H1 (cell line): Measurements from ENCODE around the gene MICALL2. TPM values are rescaled to one million over a fixed set of nuclear protein-coding genes. Genes with fewer than 3 reads are reported as not detected.

ENCODE experiments used
- CTCF ChIA-PET: fragments of 300-600 bp; sonication (Branson Sonifier 250); formaldehyde crosslinking; loops from one replicate; lab custom pipeline; 2021; ENCODE audit not compliant: partially characterized antibody; lab: Charles Lee
- POLR2A ChIA-PET: fragments of 300-600 bp; sonication (Branson Sonifier 250); formaldehyde crosslinking; loops from one replicate; lab custom pipeline; 2021; ENCODE audit warnings: inconsistent platforms; ENCODE audit not compliant: partially characterized antibody; lab: Charles Lee
- DNase-seq, 2 experiments: peaks; one replicate each; pipeline versions ENCODE4 v3.0.0 to v3.0.0-alpha.2; 2010 to 2022; ENCODE audit warnings: low spot score in 2 of 2, low read depth in 1 of 2, mixed read lengths in 1 of 2
- FAIRE-seq: peaks from 2 replicates; lab custom pipeline; 2011; peaks lifted over from hg19 to GRCh38; lab: Jason Lieb, UNC
- H2AFZ ChIP-seq: 2 replicates; pipeline ENCODE4 v1.8.1; 2012; ENCODE audit warnings: low read length, inconsistent platforms
- H2AK5ac ChIP-seq: 2 replicates; pipeline ENCODE4 v1.6.1; 2013; ENCODE audit warnings: low read depth, low read length
- H2BK120ac ChIP-seq: replicated peaks from 2 replicates; pipeline ENCODE3; 2013; ENCODE audit warnings: low read depth, low read length, inconsistent platforms
- H2BK12ac ChIP-seq: 2 replicates; pipeline ENCODE4 v1.6.1; 2013; ENCODE audit warnings: low read depth, low read length
- H2BK15ac ChIP-seq: 2 replicates; pipeline ENCODE4 v1.6.1; 2013; ENCODE audit warnings: low read length
- H2BK20ac ChIP-seq: 2 replicates; pipeline ENCODE4 v1.6.1; 2013; ENCODE audit warnings: low read length
- H2BK5ac ChIP-seq: 2 replicates; pipeline ENCODE4 v1.6.1; 2013; ENCODE audit warnings: low read depth, low read length
- H3K14ac ChIP-seq: 2 replicates; pipeline ENCODE4 v1.6.1; 2013; ENCODE audit warnings: inconsistent platforms; ENCODE audit not compliant: insufficient read length
- H3K18ac ChIP-seq: 2 replicates; pipeline ENCODE4 v1.6.1; 2013; ENCODE audit warnings: low read length; ENCODE audit errors: extremely low read depth
- H3K23ac ChIP-seq: 2 replicates; pipeline ENCODE4 v1.6.1; 2013; ENCODE audit warnings: inconsistent platforms; ENCODE audit not compliant: insufficient read length
- H3K23me2 ChIP-seq: 2 replicates; pipeline ENCODE4 v1.6.1; 2013; ENCODE audit warnings: low read depth, low read length
- H3K27ac ChIP-seq: 2 replicates; pipeline ENCODE4 v1.6.1; 2011; ENCODE audit warnings: low read depth, low read length, inconsistent platforms
- H3K27me3 ChIP-seq, 4 experiments: replicated peaks in 1 of 4; 1 replicate in 1 of 4; 2 replicates in 3 of 4; pipeline versions ENCODE4 v1.6.1 to v1.8.1; 2011 to 2013; ENCODE audit warnings: low read length in 3 of 4, mild to moderate bottlenecking in 3 of 4, inconsistent platforms in 2 of 4, mixed read lengths in 2 of 4, moderate library complexity in 1 of 4; ENCODE audit not compliant: control insufficient read depth in 3 of 4, insufficient read depth in 3 of 4; ENCODE audit errors: extremely low read depth in 1 of 4
- H3K36me3 ChIP-seq, 4 experiments: 2 replicates each; pipeline versions ENCODE4 v1.6.1 to v1.8.1; 2011 to 2013; ENCODE audit warnings: mild to moderate bottlenecking in 4 of 4, low read length in 3 of 4, moderate library complexity in 2 of 4, control low read depth in 1 of 4, inconsistent platforms in 1 of 4; ENCODE audit not compliant: insufficient read depth in 4 of 4, control insufficient read depth in 2 of 4
- H3K4ac ChIP-seq: replicated peaks from 2 replicates; pipeline ENCODE3; 2013; ENCODE audit warnings: low read length, low read depth, mixed read lengths, inconsistent platforms; ENCODE audit not compliant: insufficient read length
- H3K4me1 ChIP-seq, 4 experiments: replicated peaks in 1 of 4; 1 replicate in 1 of 4; 2 replicates in 3 of 4; pipeline versions ENCODE4 v1.6.1 to v1.8.1; 2011 to 2013; ENCODE audit warnings: low read length in 3 of 4, inconsistent platforms in 2 of 4, mixed read lengths in 1 of 4; ENCODE audit not compliant: insufficient read depth in 4 of 4, control insufficient read depth in 3 of 4
- H3K4me2 ChIP-seq, 2 experiments: 2 replicates each; pipeline versions ENCODE4 v1.6.1 to v1.8.1; 2011 to 2013; ENCODE audit warnings: low read depth in 2 of 2, low read length in 2 of 2, control low read depth in 1 of 2, inconsistent platforms in 1 of 2, mild to moderate bottlenecking in 1 of 2; ENCODE audit not compliant: insufficient read depth in 1 of 2
- H3K4me3 ChIP-seq, 4 experiments: fragments of 200-600, 300-600 bp in 1 of 4; sonication (generic), shearing (Covaris generic), sonication (Bioruptor Twin) in 1 of 4; 2 replicates each; pipeline versions ENCODE4 v1.5.1 to v1.8.1; 2011 to 2016; ENCODE audit warnings: low read length in 4 of 4, low read depth in 3 of 4, control low read depth in 2 of 4, inconsistent platforms in 2 of 4, mild to moderate bottlenecking in 2 of 4, mixed read lengths in 1 of 4, moderate library complexity in 1 of 4; ENCODE audit not compliant: insufficient read depth in 2 of 4; ENCODE audit errors: extremely low read depth in 1 of 4
- H3K56ac ChIP-seq: replicated peaks from 2 replicates; pipeline ENCODE3; 2013; ENCODE audit warnings: low read depth, mild to moderate bottlenecking, mixed read lengths, low read length, inconsistent platforms; ENCODE audit not compliant: insufficient read length
- H3K79me1 ChIP-seq: 2 replicates; pipeline ENCODE4 v1.6.1; 2013; ENCODE audit warnings: low read depth, low read length, control low read depth
- H3K79me2 ChIP-seq, 2 experiments: 2 replicates each; pipeline versions ENCODE4 v1.6.1 to v1.8.1; 2012 to 2013; ENCODE audit warnings: low read length in 2 of 2, mild to moderate bottlenecking in 2 of 2, inconsistent platforms in 1 of 2; ENCODE audit not compliant: insufficient read depth in 2 of 2, control insufficient read depth in 1 of 2
- H3K9ac ChIP-seq, 4 experiments: replicated peaks in 1 of 4; 1 replicate in 1 of 4; 2 replicates in 3 of 4; pipeline versions ENCODE4 v1.6.1 to v1.8.1; 2011 to 2013; ENCODE audit warnings: low read depth in 3 of 4, low read length in 3 of 4, control low read depth in 2 of 4, mild to moderate bottlenecking in 2 of 4, moderate library complexity in 2 of 4, inconsistent platforms in 1 of 4; ENCODE audit errors: extremely low read depth in 1 of 4
- H3K9me3 ChIP-seq, 2 experiments: 2 replicates each; pipeline versions ENCODE4 v1.6.1 to v1.8.1; 2012 to 2013; ENCODE audit warnings: mild to moderate bottlenecking in 2 of 2, moderate library complexity in 2 of 2, control low read depth in 1 of 2, inconsistent platforms in 1 of 2, low read depth in 1 of 2, low read length in 1 of 2, mixed read lengths in 1 of 2; ENCODE audit not compliant: insufficient read depth in 2 of 2
- H4K20me1 ChIP-seq, 2 experiments: replicated peaks in 1 of 2; 2 replicates each; pipeline versions ENCODE3 to v1.8.1; 2011 to 2013; ENCODE audit warnings: inconsistent platforms in 2 of 2, low read length in 2 of 2, mild to moderate bottlenecking in 1 of 2; ENCODE audit not compliant: insufficient read depth in 2 of 2, control insufficient read depth in 1 of 2
- H4K5ac ChIP-seq: 2 replicates; pipeline ENCODE4 v1.6.1; 2013; ENCODE audit warnings: low read length, low read depth, mixed read lengths, inconsistent platforms; ENCODE audit not compliant: insufficient read length
- H4K8ac ChIP-seq: 2 replicates; pipeline ENCODE4 v1.8.0; 2013; ENCODE audit warnings: mild to moderate bottlenecking, moderate library complexity, low read length, inconsistent platforms; ENCODE audit not compliant: insufficient read depth; ENCODE audit errors: extremely low read depth
- H4K91ac ChIP-seq: replicated peaks from 2 replicates; pipeline ENCODE3; 2013; ENCODE audit warnings: low read length, mixed read lengths, inconsistent platforms; ENCODE audit not compliant: insufficient read length
- ATF3 ChIP-seq: IDR thresholded peaks from 2 replicates; pipeline ENCODE4 v1.6.1; 2011; ENCODE audit warnings: low read depth, mild to moderate bottlenecking, low read length; ENCODE audit not compliant: insufficient read depth
- BRCA1 ChIP-seq: IDR thresholded peaks from 2 replicates; pipeline ENCODE4 v1.6.1; 2012; ENCODE audit warnings: low read depth, low read length, improper control_type of control experiment
- CBX5 ChIP-seq: fragments of 300-800, 300-1000 bp; sonication (generic); IDR thresholded peaks from 2 replicates; pipeline ENCODE4 v1.7.1; 2016; ENCODE audit warnings: antibody characterized with exemption, low read length, low read depth
- CTBP2 ChIP-seq: IDR thresholded peaks from 2 replicates; pipeline ENCODE4 v1.7.0; 2011; ENCODE audit warnings: borderline replicate concordance, mild to moderate bottlenecking, moderate library complexity, mixed read lengths, low read length; ENCODE audit not compliant: insufficient read depth, insufficient read length
- EGR1 ChIP-seq: IDR thresholded peaks from 2 replicates; pipeline ENCODE4 v1.6.1; 2011; ENCODE audit warnings: low read depth, low read length, borderline replicate concordance
- FOSL1 ChIP-seq: IDR thresholded peaks from 2 replicates; pipeline ENCODE4 v1.6.1; 2011; ENCODE audit warnings: mild to moderate bottlenecking, low read depth, low read length, moderate library complexity; ENCODE audit not compliant: insufficient read depth
- JUN ChIP-seq: IDR thresholded peaks from 2 replicates; pipeline ENCODE4 v1.6.1; 2011; ENCODE audit warnings: low read depth, mild to moderate bottlenecking, improper control_type of control experiment, low read length
- MAX ChIP-seq: IDR thresholded peaks from 2 replicates; pipeline ENCODE4 v1.6.1; 2012; ENCODE audit warnings: inconsistent platforms
- RNF2 ChIP-seq: fragments of 200-900, 300-1000 bp; sonication (generic); IDR thresholded peaks from 2 replicates; pipeline ENCODE4 v1.7.1; 2016; ENCODE audit warnings: borderline replicate concordance, low read depth, mild to moderate bottlenecking, antibody characterized with exemption, low read length; ENCODE audit not compliant: poor library complexity, severe bottlenecking; ENCODE audit errors: missing control alignments
- SIRT6 ChIP-seq: IDR thresholded peaks from one replicate; pipeline ENCODE4 v1.7.1; 2012; ENCODE audit warnings: low read length, inconsistent platforms
- WGBS, 2 experiments: shearing (Covaris generic) in 1 of 2; methylation state at CpG; one replicate each; pipeline versions ENCODE4 v1.1.6 to v1.1.7; 2013 to 2015; ENCODE audit warnings: low lambda C conversion rate in 2 of 2, mixed read lengths in 2 of 2, inconsistent platforms in 1 of 2, low coverage in 1 of 2, missing lambda C conversion rate in 1 of 2; ENCODE audit not compliant: insufficient replicate concordance in 2 of 2, insufficient coverage in 1 of 2, insufficient read length in 1 of 2; ENCODE audit errors: extremely low coverage in 1 of 2, missing lambda C conversion rate in 1 of 2; 5-methylcytosine and 5-hydroxymethylcytosine counted together
- polyA plus RNA-seq, 7 experiments: library from polyadenylated mRNA; depleted of rRNA in 3 of 7; stranded (reverse) in 5 of 7; unstranded in 2 of 7; fragments of >200 nt in 5 of 7; fragments of 200-250 nt in 2 of 7; gene quantifications; 1 replicate in 5 of 7; 2 replicates in 1 of 7; 4 replicates in 1 of 7; pipeline versions ENCODE4 v1.2.1 to v1.2.3, GENCODE V29; 2011 to 2013; ENCODE audit warnings: missing spikeins in 2 of 7, mixed read lengths in 2 of 7
- total RNA-seq: library from RNA; stranded (reverse); fragmentation: NEBNext Ultra II Directional; extraction: Animal tissue kit (Norgen Biotek cat#: 25700); gene quantifications from 2 replicates; pipeline ENCODE4 v1.2.1, GENCODE V29; 2021

MICALL2 gene
- total and polyA plus RNA-seq, 2 of the 8 experiments (the other 6 are each of a cell fraction or from before 2014, with no cell fraction given), result 5.3 to 8.5 TPM

- POLR2A ChIA-PET, result interaction anchor here (0.8 to 2.4 kb wide), 4 partner anchors 9 to 15 kb away, joined by 3 to 7 read pairs (median 4); no protein-coding TSS in a partner anchor
- TF ChIP-seq CTBP2, result no peak
- TF ChIP-seq EGR1, result no peak
- TF ChIP-seq RNF2, result no peak
- no peak for TF ChIP-seq FOSL1
- no peak for TF ChIP-seq ATF3
- TF ChIP-seq MAX, result no peak
- TF ChIP-seq BRCA1, result no peak
- no peak for TF ChIP-seq SIRT6
- no peak for TF ChIP-seq CBX5
- no peak for TF ChIP-seq JUN
Observed at GRCh38 chr7:1483536-1484505, 24.6 kb upstream of the MICALL2 start.

More at GRCh38 chr7:1483536-1484505, 24.6 kb upstream of the MICALL2 start:
- Histone ChIP-seq H2BK5ac (no peak overlapping the region; the same call in 1 of the 2 replicates), H3K23ac (no peak overlapping the region), H4K8ac (no peak overlapping the region; the same call in 1 of the 2 replicates), H3K79me2 (no peaks in the 10 kb centered on the region), H3K4me1 (no peaks in the 10 kb centered on the region), H3K9me3 (no peaks in the 10 kb centered on the region), H2BK120ac (no peak overlapping the region), H4K91ac (no peak overlapping the region), H3K4me2 (no peak overlapping the region), H3K23me2 (no peaks in the 10 kb centered on the region), H3K56ac (no peak overlapping the region), H2BK12ac (no peak overlapping the region), H3K18ac (no peak overlapping the region), H2BK15ac (no peak overlapping the region), H2AFZ (no peak overlapping the region), H3K4me3 (no peak overlapping the region), H3K27ac (no peak overlapping the region), H3K79me1 (no peaks in the 10 kb centered on the region; the same call in 1 of the 2 replicates), H4K5ac (no peak overlapping the region), H3K27me3 (no peaks in the 10 kb centered on the region), H3K9ac (no peak overlapping the region), H3K36me3 (peaks cover 22 to 74% (median 48%) of the 10 kb centered on the region in 4 experiments; a peak in 7 of 8 replicates), H4K20me1 (peaks cover 0 to 14% of the 10 kb centered on the region in 2 experiments), H2AK5ac (no peak overlapping the region), H3K14ac (no peak overlapping the region), H3K4ac (no peak overlapping the region), H2BK20ac (no peak overlapping the region)
- CTCF ChIA-PET, result interaction anchor here (2.3 kb wide), 1 partner anchor 9 kb away, joined by 13 read pairs; no protein-coding TSS in a partner anchor
- DNase-seq (no peak), FAIRE-seq (no peak)
- 93% methylated on average over 62 of the region's 65 CpGs; no CpG with 5 or more reads in 1 of the 2 experiments for WGBS, 2 experiments
